Ishikawa (cell line): ENCODE data around the gene REXO5.

Experiments
- CEBPB ChIP-seq: IDR thresholded peaks from 2 replicates; pipeline ENCODE4 v1.6.1; 2012
- CREB1 ChIP-seq: IDR thresholded peaks from 2 replicates; pipeline ENCODE4 v1.6.1; 2012; ENCODE audit warnings: low read depth
- EP300 ChIP-seq: IDR thresholded peaks from 2 replicates; pipeline ENCODE4 v1.6.1; 2012; ENCODE audit warnings: borderline replicate concordance
- FOXM1 ChIP-seq: IDR thresholded peaks from 2 replicates; pipeline ENCODE4 v1.6.1; 2012; ENCODE audit warnings: low read depth, borderline replicate concordance
- MAX ChIP-seq: IDR thresholded peaks from 2 replicates; pipeline ENCODE4 v1.6.1; 2012
- NFIC ChIP-seq: IDR thresholded peaks from 2 replicates; pipeline ENCODE4 v1.6.1; 2012
- RAD21 ChIP-seq: IDR thresholded peaks from 2 replicates; pipeline ENCODE4 v1.6.1; 2012; ENCODE audit warnings: low read depth
- REST ChIP-seq: IDR thresholded peaks from 2 replicates; pipeline ENCODE4 v1.6.1; 2012; ENCODE audit warnings: low read depth, mild to moderate bottlenecking
- TCF12 ChIP-seq: IDR thresholded peaks from 2 replicates; pipeline ENCODE4 v1.6.1; 2012; ENCODE audit warnings: low read depth
- YY1 ChIP-seq: IDR thresholded peaks from 2 replicates; pipeline ENCODE4 v1.6.1; 2012; ENCODE audit warnings: low read depth

DNA sequence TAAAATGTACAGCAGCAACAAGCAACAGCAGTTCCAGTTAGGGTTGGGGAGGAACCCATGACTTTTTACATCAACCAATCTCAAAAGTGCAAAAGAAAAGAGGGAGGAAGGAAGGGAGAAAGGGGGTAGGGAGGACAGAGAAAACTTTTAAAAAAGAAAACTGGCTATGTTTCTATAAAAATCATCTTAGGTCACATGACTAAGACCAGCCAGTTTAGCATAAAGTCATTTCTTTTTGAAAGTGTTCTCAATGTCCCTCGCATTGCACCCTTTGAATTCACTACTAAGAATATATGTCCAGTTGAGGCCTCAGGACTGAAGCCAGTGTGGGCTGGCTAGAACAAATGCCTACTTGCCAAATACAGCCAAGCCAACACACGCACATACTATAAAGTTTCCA, 64.9 kb downstream of the REXO5 start:
- TF ChIP-seq YY1 (no peak), CEBPB (no peak), RAD21 (no peak), MAX (no peak), EP300 (no peak), REST (no peak), CREB1 (no peak), FOXM1 (no peak), TCF12 (no peak), NFIC (no peak)
